NOMO-1 treated with dmso at 0.1 percent for 144 hours (cell line): ENCODE results near the gene OR6C70.

ENCODE experiments used
- DNase-seq: peaks from one replicate; lab custom pipeline; 2025; ENCODE audit not compliant: unreplicated experiment; lab: John Stamatoyannopoulos, UW

Gene OR6C70

GRCh38 chr12:55420307-55420962 lies 49.5 kb downstream of the OR6C70 start:
- no peak for DNase-seq
